Esophagus muscularis mucosa (tissue), 3 donors: ENCODE results near the gene C1QTNF5.

Experiments used
- POLR2A ChIP-seq: fragments of 450-650 bp; IDR thresholded peaks from one replicate; pipeline ENCODE4 v1.6.1; 2017; ENCODE audit warnings: antibody characterized with exemption, moderate library complexity, mild to moderate bottlenecking, low read depth
- TF ChIP-seq, protein P1 (sequence below), 3 experiments: fragments of 200-600 bp in 2 of 3; fragments of 450-650 bp in 1 of 3; sonication (generic) in 2 of 3; IDR thresholded peaks; one replicate each; pipeline ENCODE4 v1.5.1; 2017 to 2019; ENCODE audit warnings: antibody characterized with exemption in 3 of 3, mild to moderate bottlenecking in 2 of 3, moderate library complexity in 1 of 3

DNA sequence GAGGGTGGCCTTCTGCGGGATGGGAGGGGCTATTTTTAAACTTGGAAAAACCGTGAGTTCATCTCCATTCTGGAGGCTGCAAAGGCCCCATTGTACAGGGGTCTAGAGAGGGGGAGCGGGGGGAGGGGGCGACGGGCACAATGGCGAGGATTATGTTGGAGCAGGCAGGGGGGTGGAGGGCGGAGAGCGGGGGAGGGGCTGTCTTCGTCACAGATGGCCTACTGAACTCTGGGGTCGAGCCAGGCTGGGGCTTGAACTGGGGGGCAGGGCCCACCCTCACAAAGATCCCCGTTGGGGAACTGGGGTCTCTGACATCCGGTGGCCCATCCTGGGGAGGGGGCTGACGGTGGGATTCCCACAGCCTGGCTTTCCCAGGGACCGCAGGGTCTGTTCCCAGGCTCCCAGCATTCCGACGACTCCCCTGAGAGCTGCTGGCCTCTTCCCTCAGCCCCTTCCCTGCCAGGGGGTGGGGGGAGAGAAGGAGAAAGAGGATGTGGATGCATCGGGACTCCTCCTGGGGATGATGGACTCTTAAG lies 20.4 kb downstream of the C1QTNF5 start:
- no peak for TF ChIP-seq POLR2A
- TF ChIP-seq, protein P1, sequence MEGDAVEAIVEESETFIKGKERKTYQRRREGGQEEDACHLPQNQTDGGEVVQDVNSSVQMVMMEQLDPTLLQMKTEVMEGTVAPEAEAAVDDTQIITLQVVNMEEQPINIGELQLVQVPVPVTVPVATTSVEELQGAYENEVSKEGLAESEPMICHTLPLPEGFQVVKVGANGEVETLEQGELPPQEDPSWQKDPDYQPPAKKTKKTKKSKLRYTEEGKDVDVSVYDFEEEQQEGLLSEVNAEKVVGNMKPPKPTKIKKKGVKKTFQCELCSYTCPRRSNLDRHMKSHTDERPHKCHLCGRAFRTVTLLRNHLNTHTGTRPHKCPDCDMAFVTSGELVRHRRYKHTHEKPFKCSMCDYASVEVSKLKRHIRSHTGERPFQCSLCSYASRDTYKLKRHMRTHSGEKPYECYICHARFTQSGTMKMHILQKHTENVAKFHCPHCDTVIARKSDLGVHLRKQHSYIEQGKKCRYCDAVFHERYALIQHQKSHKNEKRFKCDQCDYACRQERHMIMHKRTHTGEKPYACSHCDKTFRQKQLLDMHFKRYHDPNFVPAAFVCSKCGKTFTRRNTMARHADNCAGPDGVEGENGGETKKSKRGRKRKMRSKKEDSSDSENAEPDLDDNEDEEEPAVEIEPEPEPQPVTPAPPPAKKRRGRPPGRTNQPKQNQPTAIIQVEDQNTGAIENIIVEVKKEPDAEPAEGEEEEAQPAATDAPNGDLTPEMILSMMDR (IDR thresholded peaks at IDR 0.05): no peak
